IMR-90 (cell line): Measurements from ENCODE around the gene FAM120A. TPM values are rescaled to one million over a fixed set of nuclear protein-coding genes. Genes with fewer than 3 reads are reported as not detected.

Experiments
- ATAC-seq: fragments of 200-7000 bp; cut with Tn5 transposase; 2 replicates; pipeline ENCODE4 v1.9.1; 2020; ENCODE audit warnings: low read depth, mild to moderate bottlenecking, moderate library complexity
- BruUV-seq: library from RNA; stranded (reverse); fragments of 400-500 nt; replicated peaks from 2 replicates; lab custom pipeline; 2021; lab: Mats Ljungman, UMichigan
- CTCF ChIA-PET: fragments of 300-600 bp; formaldehyde crosslinking; extraction: SDS; loops from one replicate; lab custom pipeline; 2021; ENCODE audit warnings: antibody characterized with exemption; lab: Yijun Ruan, JAX
- POLR2A ChIA-PET: fragments of 300-600 bp; sonication (Branson Sonifier 250); formaldehyde crosslinking; loops from one replicate; lab custom pipeline; 2022; ENCODE audit warnings: antibody characterized with exemption; ENCODE audit not compliant: unreplicated experiment; lab: Charles Lee
- DNase-seq: peaks from one replicate; pipeline ENCODE4 v3.0.0; 2013
- H2AFZ ChIP-seq: replicated peaks from 2 replicates; pipeline ENCODE3; 2013; ENCODE audit warnings: low read length, mild to moderate bottlenecking; ENCODE audit not compliant: poor library complexity
- H2AK5ac ChIP-seq: 2 replicates; pipeline ENCODE4 v1.6.1; 2013; ENCODE audit warnings: low read depth, low read length, inconsistent platforms
- H2AK9ac ChIP-seq: replicated peaks from 2 replicates; pipeline ENCODE3; 2013; ENCODE audit warnings: mild to moderate bottlenecking, low read depth, low read length, moderate library complexity; ENCODE audit not compliant: poor library complexity
- H2BK120ac ChIP-seq: 2 replicates; pipeline ENCODE4 v1.6.1; 2013; ENCODE audit warnings: low read depth, low read length, inconsistent platforms
- H2BK15ac ChIP-seq: 3 replicates; pipeline ENCODE4 v1.6.1; 2013; ENCODE audit warnings: low read depth, low read length, inconsistent platforms
- H2BK20ac ChIP-seq: 2 replicates; pipeline ENCODE4 v1.6.1; 2013; ENCODE audit warnings: low read depth, mild to moderate bottlenecking, inconsistent platforms, low read length, moderate library complexity
- H2BK5ac ChIP-seq: 2 replicates; pipeline ENCODE4 v1.6.1; 2013; ENCODE audit warnings: mild to moderate bottlenecking, low read depth, low read length, inconsistent platforms; ENCODE audit not compliant: poor library complexity, severe bottlenecking
- H3K14ac ChIP-seq: replicated peaks from 2 replicates; pipeline ENCODE4 v1.6.1; 2013; ENCODE audit warnings: low read depth, low read length, inconsistent platforms
- H3K18ac ChIP-seq: 2 replicates; pipeline ENCODE4 v1.6.1; 2013; ENCODE audit warnings: low read depth, low read length, control low read depth
- H3K23ac ChIP-seq: 2 replicates; pipeline ENCODE4 v1.6.1; 2013; ENCODE audit warnings: low read depth, low read length, inconsistent platforms
- H3K27ac ChIP-seq: 2 replicates; pipeline ENCODE4 v1.5.1; 2013; ENCODE audit warnings: mild to moderate bottlenecking, control low read depth, low read length; ENCODE audit not compliant: insufficient read depth
- H3K27me3 ChIP-seq: 2 replicates; pipeline ENCODE4 v1.6.1; 2013; ENCODE audit warnings: low read length; ENCODE audit not compliant: control insufficient read depth, insufficient read depth
- H3K36me3 ChIP-seq: 2 replicates; pipeline ENCODE4 v1.6.1; 2013; ENCODE audit warnings: low read length, mixed read lengths; ENCODE audit not compliant: control insufficient read depth, insufficient read depth
- H3K4ac ChIP-seq: 2 replicates; pipeline ENCODE4 v1.6.1; 2013; ENCODE audit warnings: low read depth, low read length, inconsistent platforms
- H3K4me1 ChIP-seq: 2 replicates; pipeline ENCODE4 v1.6.1; 2013; ENCODE audit warnings: low read length, mixed read lengths; ENCODE audit not compliant: control insufficient read depth, insufficient read depth
- H3K4me2 ChIP-seq: 2 replicates; pipeline ENCODE4 v1.6.1; 2013; ENCODE audit warnings: low read depth, mild to moderate bottlenecking, control low read depth, low read length, moderate library complexity
- H3K4me3 ChIP-seq: 2 replicates; pipeline ENCODE4 v1.5.1; 2013; ENCODE audit warnings: low read depth, mild to moderate bottlenecking, control low read depth, low read length, moderate library complexity; ENCODE audit not compliant: insufficient read depth
- H3K56ac ChIP-seq: 2 replicates; pipeline ENCODE4 v1.6.1; 2013; ENCODE audit warnings: low read length, inconsistent platforms; ENCODE audit not compliant: insufficient read depth; ENCODE audit errors: extremely low read depth
- H3K79me1 ChIP-seq, 2 experiments: 2 replicates each; pipeline ENCODE4 v1.6.1; 2013; ENCODE audit warnings: low read length in 2 of 2, inconsistent platforms in 1 of 2, low read depth in 1 of 2
- H3K9ac ChIP-seq: 2 replicates; pipeline ENCODE4 v1.6.1; 2013; ENCODE audit warnings: low read depth, low read length, control low read depth
- H3K9me1 ChIP-seq: 2 replicates; pipeline ENCODE4 v1.6.1; 2013; ENCODE audit warnings: low read length, inconsistent platforms; ENCODE audit not compliant: insufficient read depth
- H3K9me3 ChIP-seq: 2 replicates; pipeline ENCODE4 v1.6.1; 2013; ENCODE audit warnings: low read length; ENCODE audit not compliant: control insufficient read depth, insufficient read depth
- H4K20me1 ChIP-seq: 2 replicates; pipeline ENCODE4 v1.6.1; 2013; ENCODE audit warnings: low read length, inconsistent platforms; ENCODE audit not compliant: insufficient read depth
- H4K5ac ChIP-seq: 2 replicates; pipeline ENCODE4 v1.6.1; 2013; ENCODE audit warnings: mild to moderate bottlenecking, low read depth, low read length, control low read depth
- H4K8ac ChIP-seq, 2 experiments: 2 replicates each; pipeline ENCODE4 v1.6.1; 2013; ENCODE audit warnings: low read depth in 2 of 2, low read length in 2 of 2, control low read depth in 1 of 2, inconsistent platforms in 1 of 2
- H4K91ac ChIP-seq: 2 replicates; pipeline ENCODE4 v1.6.1; 2013; ENCODE audit warnings: low read depth, low read length, inconsistent platforms; ENCODE audit not compliant: insufficient read depth
- WGBS, 2 experiments: methylation state at CpG; one replicate each; pipeline versions ENCODE4 v1.1.5 to v1.1.7; 2013; ENCODE audit warnings: missing lambda C conversion rate in 2 of 2; ENCODE audit not compliant: insufficient read length in 1 of 2; ENCODE audit errors: extremely low coverage in 2 of 2; 5-methylcytosine and 5-hydroxymethylcytosine counted together
- dilution Hi-C: fragments of 300-500 bp; cut with HindIII; formaldehyde crosslinking; loops from one replicate; pipeline ENCODE4 v1.14.3; 2018; ENCODE audit warnings: low sequenced_read_pairs; ENCODE audit not compliant: unreplicated experiment
- in situ Hi-C: fragments of 300-500 bp; cut with MboI; formaldehyde crosslinking; loops from 3 replicates; pipeline ENCODE4 v1.14.3; 2019; ENCODE audit warnings: low sequenced_read_pairs, inconsistent platforms, mixed read lengths
- intact Hi-C: fragments of 100-400 bp; cut with micrococcal nuclease; formaldehyde crosslinking; loops from 2 replicates; pipeline ENCODE4 v1.10.0; 2022
- polyA plus RNA-seq, 3 experiments: library from polyadenylated mRNA; depleted of rRNA; stranded (reverse); fragments of >200 nt; gene quantifications; 2 replicates each; pipeline ENCODE4 v1.2.3, GENCODE V29; 2012; ENCODE audit warnings: low replicate concordance in 1 of 3
- total RNA-seq: library from RNA; depleted of rRNA; stranded (reverse); fragments of >200 nt; gene quantifications from 2 replicates; pipeline ENCODE4 v1.2.3, GENCODE V29; 2012
- TF ChIP-seq, protein P1 (sequence below): fragments of 150-350 bp; IDR thresholded peaks from 2 replicates; pipeline ENCODE4 v1.6.1; 2016; ENCODE audit warnings: low read depth, mild to moderate bottlenecking, low read length, moderate library complexity, borderline replicate concordance

The FAM120A gene
- total and polyA plus RNA-seq, 2 of the 4 experiments (the other 2 are of a cell fraction), result 61.6 to 75.1 TPM

DNA sequence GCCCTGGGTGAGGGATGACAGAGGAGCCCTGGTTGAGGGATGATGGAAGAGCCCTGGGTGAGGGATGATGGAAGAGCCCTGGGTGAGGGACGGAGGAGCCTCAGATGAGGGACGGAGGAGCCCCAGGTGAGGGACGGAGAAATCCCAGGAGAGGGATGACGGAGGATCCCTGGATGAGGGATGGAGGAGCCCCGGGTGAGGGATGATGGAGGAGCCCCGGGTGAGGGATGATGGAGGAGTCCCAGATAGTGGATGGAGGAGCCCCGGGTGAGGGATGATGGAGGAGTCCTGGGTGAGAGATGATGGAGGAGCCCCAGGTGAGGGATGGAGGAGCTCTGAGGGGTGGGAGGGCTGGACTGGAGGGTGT lies 135.8 kb downstream of the FAM120A start:
- no peak overlapping the region for H3K56ac ChIP-seq
- peaks cover 3% of the 10 kb centered on the region; the same call in 1 of the 2 replicates for H3K9me3 ChIP-seq
- no peak overlapping the region for H2AK5ac ChIP-seq
- no peaks in the 10 kb centered on the region for H3K36me3 ChIP-seq
- POLR2A ChIA-PET, result no interaction called here
- no peak overlapping the region for H3K18ac ChIP-seq
- no peak overlapping the region for H3K9ac ChIP-seq
- no peak overlapping the region for H3K27ac ChIP-seq
- H3K27me3 ChIP-seq, result no peaks in the 10 kb centered on the region
- H3K4me2 ChIP-seq, result no peak overlapping the region
- H3K14ac ChIP-seq, result no peak overlapping the region
- TF ChIP-seq, protein P1, sequence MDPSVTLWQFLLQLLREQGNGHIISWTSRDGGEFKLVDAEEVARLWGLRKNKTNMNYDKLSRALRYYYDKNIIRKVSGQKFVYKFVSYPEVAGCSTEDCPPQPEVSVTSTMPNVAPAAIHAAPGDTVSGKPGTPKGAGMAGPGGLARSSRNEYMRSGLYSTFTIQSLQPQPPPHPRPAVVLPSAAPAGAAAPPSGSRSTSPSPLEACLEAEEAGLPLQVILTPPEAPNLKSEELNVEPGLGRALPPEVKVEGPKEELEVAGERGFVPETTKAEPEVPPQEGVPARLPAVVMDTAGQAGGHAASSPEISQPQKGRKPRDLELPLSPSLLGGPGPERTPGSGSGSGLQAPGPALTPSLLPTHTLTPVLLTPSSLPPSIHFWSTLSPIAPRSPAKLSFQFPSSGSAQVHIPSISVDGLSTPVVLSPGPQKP, result no peak
- no peak overlapping the region for H3K4ac ChIP-seq
- peaks cover 19 to 82% of the 10 kb centered on the region in 2 experiments for H3K79me1 ChIP-seq
- BruUV-seq, result no TSS peak
- intact Hi-C loops, result no loop called here
- no peak overlapping the region for H3K23ac ChIP-seq
- H2AK9ac ChIP-seq, result no peak overlapping the region
- no peak overlapping the region for H4K8ac ChIP-seq
- no peak overlapping the region for H2BK120ac ChIP-seq
- no peak overlapping the region for H2BK5ac ChIP-seq
- in situ Hi-C loops, result no loop called here
- dilution Hi-C loops, result no loop called here
- no peak overlapping the region for H2AFZ ChIP-seq
- CTCF ChIA-PET, result interaction anchor here (0.9 kb wide), 1 partner anchor 21 kb away, joined by 3 read pairs; no protein-coding TSS in a partner anchor
- no peak overlapping the region for H4K91ac ChIP-seq
- H2BK15ac ChIP-seq, result no peak overlapping the region
- 100% methylated on average over 3 of the region's 7 CpGs; no CpG with 5 or more reads in 1 of the 2 experiments for WGBS, 2 experiments
- H4K5ac ChIP-seq, result no peak overlapping the region
- DNase-seq (no peak), ATAC-seq (no peak)
- H3K4me3 ChIP-seq, result no peak overlapping the region
- H3K4me1 ChIP-seq, result peaks cover 6% of the 10 kb centered on the region
- H4K20me1 ChIP-seq, result peaks cover 75% of the 10 kb centered on the region
- H2BK20ac ChIP-seq, result no peak overlapping the region
- peaks cover 20% of the 10 kb centered on the region; the same call in 1 of the 2 replicates for H3K9me1 ChIP-seq
